GM19238 (cell line): ENCODE results near the gene ANGPT4.
"Not testable (repeated sequence)": the region's sequence is repeated elsewhere in the genome, so short reads cannot be mapped to it uniquely, and the experiment has no call there.

Experiments used
- DNase-seq: peaks from one replicate; pipeline ENCODE4 v3.0.0; 2011; ENCODE audit warnings: low spot score; ENCODE audit not compliant: insufficient read length

The ANGPT4 gene

DNA sequence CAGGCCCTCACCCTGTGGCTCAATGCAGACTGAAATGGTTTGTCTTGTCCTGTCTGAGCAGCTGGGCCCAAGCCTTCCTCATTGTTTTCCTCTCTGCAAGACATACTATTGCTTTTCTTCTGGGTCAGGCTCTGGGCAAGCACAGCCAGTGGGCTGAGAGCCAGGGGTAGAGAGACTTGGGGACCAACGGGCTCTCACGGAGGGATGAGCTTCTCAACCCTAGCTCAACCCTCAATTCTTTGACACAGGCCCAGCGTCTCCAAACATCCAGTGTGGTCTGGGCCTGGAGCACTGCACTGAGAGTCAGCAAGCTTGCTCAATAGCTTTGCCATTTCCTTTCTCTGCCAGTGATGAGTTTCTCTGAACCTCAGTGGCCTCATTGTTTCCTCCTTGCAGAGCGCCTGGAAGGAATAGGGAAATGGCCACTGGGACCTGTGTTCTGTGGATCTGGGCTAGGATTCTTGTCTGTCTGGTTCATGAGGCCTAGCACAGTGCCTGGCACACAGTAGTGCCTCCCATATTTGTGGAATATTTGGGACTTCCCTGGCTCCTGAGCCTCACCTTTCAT, 9.3 kb downstream of the ANGPT4 start:
- no peak for DNase-seq

DNA sequence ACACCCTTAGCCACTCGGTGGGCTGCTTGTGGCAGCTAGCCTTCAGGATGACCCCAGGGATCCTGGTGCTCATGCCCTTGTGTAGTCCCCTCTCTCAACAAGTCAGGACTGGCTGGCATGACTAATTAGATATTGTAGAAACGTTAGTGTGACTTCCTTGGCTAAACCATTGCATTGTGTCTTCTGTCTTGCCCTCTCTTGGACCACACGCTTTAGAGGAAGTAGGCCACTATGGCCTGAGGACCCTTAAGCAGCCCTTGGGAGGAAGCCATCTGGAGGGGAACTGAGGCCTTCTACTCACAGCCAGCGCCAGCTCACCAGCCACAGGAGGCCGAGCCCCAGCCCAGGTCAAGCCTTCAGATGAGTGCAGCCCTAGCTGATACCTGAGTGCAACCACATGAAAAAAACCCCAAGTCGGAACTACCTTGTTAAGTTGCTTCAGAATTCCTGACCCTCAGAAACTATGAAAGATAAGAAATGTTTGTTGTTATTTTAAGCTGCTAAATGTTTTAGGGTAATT, 10.1 kb downstream of the ANGPT4 start:
- DNase-seq: no peak

DNA sequence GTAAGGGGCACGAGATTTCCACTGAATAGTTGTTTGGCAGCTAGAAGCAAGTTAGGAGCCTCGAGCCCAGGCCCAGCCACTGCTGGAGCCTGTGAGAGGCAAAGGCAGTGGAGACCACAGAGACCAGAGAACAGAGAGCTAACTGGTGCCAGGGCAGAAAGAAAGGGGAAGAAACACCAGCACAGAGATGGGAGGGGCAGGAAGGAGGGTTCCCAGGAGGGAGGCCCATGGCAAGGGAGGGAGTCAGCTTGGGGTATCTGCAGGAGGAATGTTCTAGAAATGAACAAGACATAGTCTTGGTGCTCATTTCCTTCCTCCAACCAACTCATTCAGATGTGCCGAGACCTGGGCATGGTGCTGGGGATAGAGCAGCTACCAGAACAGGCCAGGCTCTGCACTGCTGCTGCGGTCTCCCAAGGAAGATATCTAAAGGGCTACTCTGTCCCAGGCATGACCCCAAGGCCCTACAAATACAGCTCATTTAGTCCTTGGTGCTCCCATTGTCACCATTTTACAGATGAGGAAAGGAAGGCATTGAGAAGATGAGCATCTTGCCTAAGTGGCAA, 10.7 kb downstream of the ANGPT4 start:
- DNase-seq: no peak

DNA sequence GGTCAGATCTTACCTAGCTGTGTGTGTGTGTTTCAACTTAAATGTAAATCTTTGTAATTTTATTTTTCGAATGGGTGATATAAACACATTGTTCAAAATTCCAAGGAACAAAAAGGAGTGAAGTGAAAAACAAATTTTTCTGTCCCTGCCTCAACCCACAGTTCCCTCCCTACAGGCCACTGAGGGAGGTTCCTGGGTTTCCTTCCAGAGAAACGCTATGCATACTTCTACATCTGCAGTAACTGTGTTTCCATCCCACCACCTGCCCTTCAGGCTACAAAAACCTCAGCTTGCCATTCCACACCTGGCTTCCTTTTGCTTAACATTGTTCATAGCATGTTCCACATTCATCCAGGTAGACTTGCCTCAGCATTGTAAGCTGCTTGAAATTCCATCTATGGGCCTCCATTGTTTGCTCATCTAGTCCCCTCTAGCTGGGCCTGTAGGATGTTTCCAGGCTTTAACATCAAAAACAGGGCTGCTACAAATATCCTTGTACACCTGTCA, 12.0 kb downstream of the ANGPT4 start:
- no peak for DNase-seq

DNA sequence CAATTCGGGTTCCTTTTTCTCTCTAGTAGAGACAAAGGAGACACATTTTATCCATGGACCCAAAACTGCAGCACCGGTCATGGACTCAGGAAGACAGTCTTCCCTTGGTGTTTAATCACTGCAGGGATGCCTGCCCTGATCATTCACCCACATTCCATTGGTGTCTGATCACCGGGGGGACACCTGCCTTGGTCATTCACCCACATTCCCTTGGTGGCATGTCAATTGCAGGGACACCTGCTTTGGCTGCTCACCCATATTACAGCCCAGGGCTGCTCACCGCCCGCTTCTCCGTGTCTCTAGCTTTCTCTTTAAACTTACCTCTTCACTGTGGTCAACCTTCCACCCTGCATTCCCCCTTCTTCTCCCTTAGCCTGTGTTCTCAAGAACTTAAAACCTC, 18.7 kb downstream of the ANGPT4 start:
- not testable (repeated sequence) for DNase-seq

DNA sequence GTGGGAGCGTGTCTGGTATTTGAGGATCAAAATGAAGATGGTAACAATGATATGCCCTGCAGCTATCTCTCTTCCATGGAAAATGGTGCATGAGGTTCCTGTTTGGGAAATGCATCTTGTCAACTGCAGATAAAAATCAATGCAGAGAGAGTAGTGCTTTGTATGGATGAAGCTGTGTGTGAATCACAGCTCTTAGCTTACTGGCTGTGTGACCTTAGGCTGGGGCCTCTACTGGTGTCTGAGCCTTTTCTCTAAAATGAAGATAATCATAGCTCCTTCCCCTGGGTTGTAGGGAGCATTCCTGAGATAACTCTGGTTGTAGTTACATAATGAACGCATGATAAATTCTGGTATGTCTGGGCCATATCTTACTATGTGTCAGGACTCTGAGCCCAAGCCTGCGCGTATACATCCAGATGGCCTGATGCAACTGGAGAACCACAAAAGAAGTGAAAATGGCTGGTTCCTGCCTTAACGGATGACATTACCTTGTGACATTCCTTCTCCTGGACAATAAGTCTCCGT, 19.6 kb downstream of the ANGPT4 start:
- DNase-seq: no peak

DNA sequence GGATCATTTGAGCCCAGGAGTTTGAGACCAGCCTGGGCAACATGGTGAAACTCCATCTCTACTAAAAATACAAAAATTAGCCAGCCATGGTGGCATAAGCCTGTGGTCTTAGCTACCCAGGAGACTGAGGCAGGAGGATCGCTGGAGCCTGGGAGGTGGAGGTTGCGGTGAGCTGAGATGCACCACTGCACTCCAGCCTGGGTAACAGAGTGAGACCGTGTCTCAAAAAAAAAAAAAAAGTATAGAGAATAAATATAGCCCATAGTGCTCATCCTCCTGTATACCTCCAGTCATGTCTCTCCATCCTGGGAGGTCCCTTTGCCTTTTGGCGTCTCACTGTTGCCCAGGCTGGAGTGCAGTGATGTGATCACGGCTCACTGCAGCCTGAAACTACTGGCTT, 23.8 kb downstream of the ANGPT4 start:
- not testable (repeated sequence) for DNase-seq

DNA sequence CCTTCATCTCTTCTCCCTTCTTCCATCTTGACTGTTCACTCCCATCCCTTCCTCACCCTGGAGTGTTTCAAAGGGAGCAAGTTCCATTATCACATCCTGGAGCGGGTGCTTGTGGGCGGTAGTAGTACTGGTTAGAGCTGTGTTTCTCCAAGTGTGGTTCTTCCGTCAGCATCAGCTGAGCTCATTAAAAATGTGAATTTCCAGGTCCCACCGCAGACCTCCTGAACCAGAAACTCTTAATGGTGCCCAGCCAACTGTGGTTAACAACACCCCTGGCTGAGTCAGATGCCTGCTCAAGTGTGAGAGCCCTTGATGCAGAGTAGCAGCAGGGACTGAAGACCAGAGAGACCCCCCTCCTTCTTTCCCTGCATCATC, 24.4 kb downstream of the ANGPT4 start:
- no peak for DNase-seq

DNA sequence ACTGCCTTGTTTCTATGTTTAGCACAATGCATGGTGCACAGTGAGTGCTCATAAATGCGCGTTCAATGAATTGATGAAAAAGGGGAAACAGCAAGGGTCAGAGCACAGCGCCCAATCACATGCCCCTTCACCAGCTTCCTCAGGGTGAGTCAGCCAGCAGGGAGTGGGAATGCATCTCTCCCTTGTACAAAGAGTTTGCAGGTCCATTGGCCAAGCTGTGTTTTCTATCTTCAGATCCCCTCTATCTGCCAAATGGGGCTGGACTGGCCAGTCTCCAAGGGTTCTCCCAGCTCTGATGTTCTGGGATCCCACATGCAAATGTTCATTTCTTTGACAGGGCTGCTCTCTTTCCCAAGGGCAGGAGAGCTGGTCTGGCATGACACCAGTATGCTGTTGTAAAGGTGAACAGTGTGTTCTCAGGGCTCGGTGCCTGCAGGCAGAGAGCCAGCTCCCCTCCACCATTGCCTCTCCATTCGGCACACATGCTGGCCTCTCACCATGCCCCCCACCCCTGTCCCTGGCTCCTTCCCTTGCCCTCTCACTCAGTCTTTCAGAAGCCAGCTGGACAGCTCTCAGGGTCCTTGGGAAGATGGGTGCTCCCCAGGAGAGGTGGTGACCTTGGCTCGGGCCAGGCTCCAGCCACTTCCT, 25.0 kb downstream of the ANGPT4 start:
- DNase-seq: no peak

DNA sequence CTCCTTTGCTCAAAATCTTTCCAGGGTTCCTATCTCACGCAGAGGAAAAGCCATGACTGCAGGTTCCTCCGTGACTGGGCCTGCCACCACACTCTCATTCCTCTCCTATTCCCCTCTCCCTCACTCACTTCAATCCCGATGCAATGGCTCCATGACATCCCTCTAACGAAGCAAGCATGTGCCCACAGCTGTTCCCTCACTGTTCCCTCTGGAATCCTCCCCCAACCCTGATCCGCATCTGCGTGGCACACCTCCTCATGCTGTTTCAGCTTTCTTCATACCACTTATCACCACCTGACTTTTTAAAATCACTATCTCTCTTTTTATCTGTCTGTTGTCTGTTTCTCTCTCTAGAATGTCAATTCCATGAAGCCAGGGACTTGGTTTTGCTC, 25.5 kb downstream of the ANGPT4 start:
- no peak for DNase-seq

DNA sequence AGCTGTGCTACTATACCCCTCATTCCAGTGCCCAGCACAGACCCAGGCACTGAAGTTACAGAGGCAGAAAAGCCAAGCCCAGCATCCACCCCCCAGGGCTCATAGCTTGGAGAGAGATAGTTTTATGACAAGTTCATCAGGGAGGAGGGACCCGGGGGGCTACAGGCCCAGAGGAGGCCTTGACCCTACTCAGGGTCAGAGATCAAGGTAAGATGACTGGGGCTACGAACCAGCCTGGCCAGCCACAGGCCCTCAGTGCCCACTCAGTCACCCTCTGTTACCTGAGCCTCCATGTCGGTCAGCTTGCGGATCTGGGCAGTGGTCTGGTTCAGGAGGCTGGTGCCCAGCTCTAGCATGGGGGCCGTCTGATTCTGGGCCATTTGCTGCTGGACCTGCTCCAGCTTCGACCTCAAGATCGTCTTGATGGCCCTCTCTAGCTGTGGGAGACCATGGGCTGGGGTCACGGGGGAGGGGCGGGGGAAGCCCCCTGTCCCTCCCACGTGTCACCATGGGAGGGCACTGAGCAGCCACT, 26.1 kb downstream of the ANGPT4 start:
- DNase-seq: no peak

DNA sequence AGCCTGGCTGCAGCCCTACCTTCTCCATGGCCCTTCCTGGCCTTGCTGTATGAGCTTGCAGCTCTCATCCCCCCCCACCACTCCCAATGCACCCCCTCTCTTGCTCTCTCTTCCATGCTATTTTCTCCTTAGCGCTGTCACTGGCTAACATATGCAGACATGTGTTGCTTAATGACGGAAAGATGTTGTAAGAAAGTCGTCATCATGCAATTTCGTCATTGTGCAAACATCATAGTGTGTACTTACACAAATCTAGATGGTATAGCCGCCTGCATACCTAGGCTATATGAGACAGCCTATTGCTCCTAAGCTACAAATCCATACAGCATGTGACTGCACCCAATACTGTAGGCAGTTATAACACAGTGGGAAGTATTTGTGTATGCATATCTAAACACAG, 27.0 kb downstream of the ANGPT4 start:
- no peak for DNase-seq

DNA sequence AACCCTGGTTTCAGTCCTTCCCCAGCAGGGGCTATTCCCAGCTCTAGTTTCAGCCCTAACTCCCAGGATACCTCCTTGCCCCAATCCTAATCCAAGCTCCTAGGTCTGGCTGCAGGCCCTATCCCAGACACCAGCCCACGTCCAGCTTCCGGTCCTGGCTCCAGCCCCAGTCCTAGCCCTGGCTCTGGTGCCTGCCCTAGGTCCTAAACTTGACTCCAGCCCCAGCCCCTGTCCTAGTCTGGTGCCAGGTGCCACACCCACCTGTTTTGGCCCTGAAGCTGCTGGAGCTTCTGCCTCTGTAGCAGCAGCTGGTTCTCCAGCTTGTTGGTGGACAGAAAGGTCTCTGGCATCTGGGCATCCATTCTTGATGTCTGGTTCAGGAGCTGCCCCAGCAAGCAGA, 28.1 kb downstream of the ANGPT4 start:
- no peak for DNase-seq

DNA sequence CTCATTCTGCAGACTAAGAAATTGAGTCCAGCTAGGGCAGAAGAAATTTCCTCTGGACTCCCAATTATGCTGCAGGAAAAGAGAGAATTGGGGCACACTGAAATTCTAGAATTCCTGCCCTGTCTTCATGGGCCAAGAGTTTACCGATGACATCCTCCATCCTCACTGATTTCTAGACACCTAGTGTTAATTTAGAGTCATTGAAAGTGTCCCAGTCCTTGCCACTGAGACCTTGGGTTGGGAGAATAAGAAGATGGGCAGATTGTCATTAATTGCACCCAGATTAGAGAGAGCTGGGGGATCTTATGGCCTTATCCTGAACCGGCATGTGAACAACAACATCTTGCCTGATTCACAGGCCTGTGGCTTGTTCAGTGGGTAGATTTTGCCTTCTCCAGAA, 29.0 kb downstream of the ANGPT4 start:
- no peak for DNase-seq

DNA sequence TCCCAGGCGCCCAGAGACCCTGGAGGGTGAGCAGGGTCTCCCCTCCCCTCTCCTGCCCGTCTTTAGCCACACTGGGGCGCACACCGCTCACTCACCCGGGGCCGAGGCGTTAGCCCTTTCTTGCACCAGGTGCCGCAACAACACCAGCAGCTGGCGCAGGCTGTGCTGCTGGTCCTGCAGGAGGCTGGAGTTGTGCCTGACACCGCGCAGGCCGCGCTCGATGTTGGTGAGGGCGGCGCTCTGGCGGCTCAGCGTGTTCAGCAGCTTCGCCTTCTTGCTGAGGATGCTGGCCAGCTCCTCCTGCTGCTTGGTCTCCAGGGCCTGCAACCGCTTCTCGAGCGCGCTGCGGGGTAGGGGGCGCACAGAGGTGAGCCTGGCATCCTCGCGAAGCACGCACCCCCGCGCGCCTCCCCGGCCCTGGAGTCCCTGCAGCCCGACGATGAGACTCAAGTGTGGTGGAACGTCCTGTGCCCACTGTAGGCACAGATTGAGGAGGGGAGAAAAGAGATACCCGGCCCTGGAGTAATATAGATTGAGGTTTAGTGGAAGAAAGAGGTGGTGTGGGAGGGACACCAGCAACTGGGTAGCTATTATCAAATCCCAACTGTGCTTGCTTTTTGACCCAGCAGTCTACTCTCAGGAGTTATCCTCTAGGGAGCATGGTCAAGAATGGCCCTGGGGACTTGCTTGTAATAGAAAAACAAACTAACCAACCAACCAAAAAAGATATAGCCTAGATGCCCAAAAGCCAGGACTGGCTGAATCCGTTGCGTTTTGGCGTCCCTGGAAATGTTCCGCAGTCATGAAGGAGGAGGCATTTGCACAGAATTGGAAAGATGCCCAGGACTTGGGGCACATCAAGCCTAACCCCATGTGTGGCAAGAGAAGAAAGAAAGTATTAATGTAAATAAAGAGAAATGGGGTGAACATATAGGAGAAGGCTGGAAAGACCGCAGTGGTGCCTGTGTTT, 30.9 kb downstream of the ANGPT4 start:
- DNase-seq: no peak

DNA sequence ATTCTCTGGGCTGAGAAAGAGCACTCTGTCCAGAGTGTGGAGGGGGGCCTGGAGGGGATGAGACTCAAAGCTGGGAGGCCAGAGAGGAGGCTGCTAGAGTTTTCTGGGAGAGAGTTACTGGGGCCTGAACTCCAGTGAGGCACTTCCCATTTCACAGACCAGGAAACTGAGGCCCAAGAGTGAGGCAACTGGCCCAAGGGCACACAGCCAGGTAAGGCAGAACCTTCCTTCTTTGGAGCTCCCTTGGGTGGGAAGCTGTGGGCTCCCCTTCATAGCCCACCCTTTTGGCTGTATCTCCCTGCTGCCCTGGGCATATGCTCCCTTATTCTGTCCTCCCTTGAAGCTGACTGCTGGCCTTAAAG, 34.4 kb downstream of the ANGPT4 start:
- no peak for DNase-seq

DNA sequence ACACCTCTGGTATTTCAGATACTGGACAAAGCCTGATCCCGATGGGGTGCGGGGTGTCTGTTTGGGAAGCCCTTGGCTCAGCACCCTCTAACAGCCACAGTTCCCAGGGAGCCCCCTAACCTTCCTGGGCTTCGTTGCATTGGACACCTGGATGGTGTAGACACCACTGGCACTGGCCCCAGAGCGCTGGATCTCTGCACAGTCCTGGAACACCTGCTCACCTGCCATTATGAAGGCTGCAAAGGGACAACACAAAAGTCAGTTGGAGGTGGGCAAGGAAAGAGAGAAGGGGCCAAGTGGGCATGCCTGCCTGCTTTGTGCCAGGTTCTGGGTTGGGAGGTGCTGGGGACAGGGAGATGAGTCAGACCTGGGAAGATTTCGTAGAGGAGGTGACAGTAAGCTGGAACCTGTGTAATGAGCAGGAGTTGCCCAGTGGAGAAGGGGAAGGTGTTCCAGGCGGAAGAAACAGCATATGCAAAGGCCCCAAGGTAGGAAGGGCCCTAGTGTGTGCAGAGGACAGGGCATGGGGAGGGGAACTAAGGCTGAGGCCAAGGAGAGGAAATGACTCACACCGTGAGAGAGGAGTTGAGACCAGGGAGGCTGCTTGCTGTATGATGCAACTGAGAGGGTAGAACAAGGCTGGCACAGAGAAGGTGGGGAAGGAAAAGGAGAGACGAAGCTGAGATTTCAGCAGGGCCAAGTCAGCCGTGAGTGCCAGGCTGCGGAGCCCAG, 34.9 kb downstream of the ANGPT4 start:
- DNase-seq: no peak

DNA sequence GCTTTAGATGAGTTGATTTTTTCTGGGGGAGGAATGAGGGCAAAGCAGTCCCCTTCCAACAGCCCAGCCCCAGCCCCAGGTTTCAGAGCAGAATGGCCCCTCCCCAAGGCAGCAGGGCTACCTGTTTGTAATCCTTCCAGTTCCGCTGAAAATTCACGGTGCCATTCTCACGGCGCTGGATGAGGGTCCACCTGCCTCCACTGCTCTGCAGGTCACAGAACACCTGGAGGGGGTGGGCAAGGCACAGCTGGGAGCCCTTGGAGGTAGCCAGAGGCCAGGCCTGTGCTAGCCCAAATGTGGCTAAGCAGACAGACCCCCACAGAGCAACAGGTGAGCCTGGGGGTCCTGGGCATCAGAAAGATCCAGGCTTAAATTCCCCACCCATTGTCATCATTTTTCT, 36.5 kb downstream of the ANGPT4 start:
- no peak for DNase-seq

DNA sequence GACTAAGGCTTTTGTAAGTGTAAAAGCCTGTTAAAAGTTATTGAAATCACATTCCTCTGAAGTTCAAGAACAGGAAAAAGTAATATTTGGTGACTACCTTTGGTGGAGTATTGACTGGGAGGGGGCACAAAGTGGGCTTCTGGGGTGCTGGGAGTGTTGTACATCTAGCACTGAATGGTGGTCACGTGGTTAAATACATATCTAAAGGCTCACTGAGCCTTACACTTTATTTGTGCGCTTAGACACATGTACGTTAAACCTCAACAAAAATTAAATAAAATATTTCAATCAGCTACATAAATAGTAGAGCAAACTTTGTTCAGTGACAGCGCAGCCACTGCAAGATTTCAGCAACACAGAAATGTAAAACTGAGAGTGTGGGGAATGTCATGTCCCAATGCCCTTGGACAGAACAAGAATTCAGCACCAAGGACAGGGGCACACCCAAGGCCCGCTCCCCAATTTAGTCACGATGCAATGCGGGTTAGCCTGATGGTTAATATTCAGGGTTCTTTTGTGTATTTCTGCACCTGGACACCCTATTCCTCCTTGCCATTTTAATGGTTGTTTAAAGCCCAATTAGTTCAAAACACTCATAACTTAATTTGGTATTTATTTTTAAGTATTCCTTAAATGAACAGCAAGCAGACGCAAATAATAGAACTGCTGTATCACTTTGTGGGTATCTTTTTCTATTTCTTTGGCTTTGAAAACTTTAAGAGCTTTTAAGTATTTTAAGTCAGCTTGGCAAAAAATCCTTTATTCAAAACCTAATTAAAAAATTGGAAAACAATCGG, 37.4 kb downstream of the ANGPT4 start:
- DNase-seq: no peak

DNA sequence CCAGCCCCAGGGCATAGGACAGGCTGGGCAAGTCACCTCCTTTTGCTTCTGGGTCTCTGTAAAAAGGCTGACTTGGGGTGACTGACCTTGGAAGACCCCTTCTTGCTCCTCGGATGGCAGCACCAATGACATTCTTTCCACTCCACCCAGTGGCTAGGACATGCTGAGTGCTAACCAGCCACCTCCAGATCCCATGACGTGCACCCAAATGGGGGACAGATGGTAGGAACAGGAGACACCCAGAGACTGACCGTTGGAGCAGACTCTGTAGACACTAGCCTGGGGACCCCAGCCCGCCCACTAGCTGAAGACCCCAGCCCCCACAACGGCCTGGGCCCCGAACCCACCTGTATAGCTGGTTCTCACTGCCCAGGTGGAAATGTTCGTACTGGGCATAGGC, 38.3 kb downstream of the ANGPT4 start:
- DNase-seq: no peak
